Activated T-cell treated with anti-CD3 and anti-CD28 coated beads, Interleukin-2, amount 50 U/mL, for 1 hour (primary cell): ENCODE results near the gene H1-8.

ENCODE experiments used
- DNase-seq: peaks from one replicate; pipeline ENCODE4 v3.0.0-alpha.2; 2020

The H1-8 gene

GRCh38 chr3:129557548-129557894 is 14.5 kb downstream of the H1-8 start:
- no peak for DNase-seq

- no peak for DNase-seq
Observed at GRCh38 chr3:129558081-129558771, 15.3 kb downstream of the H1-8 start.

- no peak for DNase-seq
Observed at GRCh38 chr3:129558772-129559564, 16.0 kb downstream of the H1-8 start.

- no peak for DNase-seq
Observed at GRCh38 chr3:129559565-129560079, 16.6 kb downstream of the H1-8 start.

GRCh38 chr3:129560269-129560787 is 17.4 kb downstream of the H1-8 start:
- no peak for DNase-seq

GRCh38 chr3:129560911-129561594 is 18.1 kb downstream of the H1-8 start:
- DNase-seq: no peak

GRCh38 chr3:129561619-129562248 is 18.8 kb downstream of the H1-8 start:
- no peak for DNase-seq

GRCh38 chr3:129562803-129563202 is 19.8 kb downstream of the H1-8 start:
- no peak for DNase-seq

GRCh38 chr3:129563332-129563731 is 20.4 kb downstream of the H1-8 start:
- no peak for DNase-seq

GRCh38 chr3:129563850-129564535 is 21.0 kb downstream of the H1-8 start:
- DNase-seq: no peak

- DNase-seq: no peak
Observed at GRCh38 chr3:129564981-129565644, 22.1 kb downstream of the H1-8 start.

- no peak for DNase-seq
Observed at GRCh38 chr3:129565902-129566301, 22.9 kb downstream of the H1-8 start.

- no peak for DNase-seq
Observed at GRCh38 chr3:129567176-129567705, 24.3 kb downstream of the H1-8 start.

- no peak for DNase-seq
Observed at GRCh38 chr3:129567939-129568338, 25.0 kb downstream of the H1-8 start.

GRCh38 chr3:129569856-129570255 is 26.9 kb downstream of the H1-8 start:
- DNase-seq: no peak

GRCh38 chr3:129571605-129572547 is 28.9 kb downstream of the H1-8 start:
- no peak for DNase-seq

- no peak for DNase-seq
Observed at GRCh38 chr3:129572603-129573002, 29.6 kb downstream of the H1-8 start.

- DNase-seq: no peak
Observed at GRCh38 chr3:129573493-129573892, 30.5 kb downstream of the H1-8 start.

GRCh38 chr3:129574206-129574605 is 31.2 kb downstream of the H1-8 start:
- no peak for DNase-seq
